ENCODE results near the gene CFAP58. TPM values are rescaled to one million over a fixed set of nuclear protein-coding genes. Genes with fewer than 3 reads are reported as not detected.

Gene CFAP58
- total RNA-seq, 1 experiment from 2014 or later = not detected

GRCh38 chr10:104480797-104481196 is 127.2 kb downstream of the CFAP58 start:
- CTCF ChIA-PET = no interaction called here

GRCh38 chr10:104483582-104483981 is 129.9 kb downstream of the CFAP58 start:
- no peaks in the 10 kb centered on the region for H3K9me3 Mint-ChIP-seq (ENCODE audit: low read depth, unreplicated experiment)
- H3K4me1 Mint-ChIP-seq (ENCODE audit: low read depth, unreplicated experiment) = no peaks in the 10 kb centered on the region
- H3K27me3 Mint-ChIP-seq (ENCODE audit: unreplicated experiment) = peaks cover 68% of the 10 kb centered on the region
- H3K27ac Mint-ChIP-seq (ENCODE audit: unreplicated experiment) = no peak overlapping the region
- CTCF ChIA-PET = no interaction called here
- BruUV-seq (replicated peaks) = no TSS peak
- no peak for DNase-seq
- no peaks in the 10 kb centered on the region for H3K36me3 Mint-ChIP-seq (ENCODE audit: insufficient read depth, unreplicated experiment)
- intact Hi-C loops (cut with micrococcal nuclease; ENCODE audit: unreplicated experiment) = no loop called here
- no peak for TF ChIP-seq CTCF (IDR thresholded peaks at IDR 0.05; ENCODE audit: unreplicated experiment)
- H3K4me3 Mint-ChIP-seq (ENCODE audit: low read depth, unreplicated experiment) = no peak overlapping the region

More at GRCh38 chr10:104480797-104481196, 127.2 kb downstream of the CFAP58 start:
- H3K4me1 Mint-ChIP-seq (ENCODE audit: low read depth, unreplicated experiment) = no peaks in the 10 kb centered on the region
- no peaks in the 10 kb centered on the region for H3K9me3 Mint-ChIP-seq (ENCODE audit: low read depth, unreplicated experiment)
- no peak overlapping the region for H3K4me3 Mint-ChIP-seq (ENCODE audit: low read depth, unreplicated experiment)
- H3K27ac Mint-ChIP-seq (ENCODE audit: unreplicated experiment) = no peak overlapping the region
- H3K36me3 Mint-ChIP-seq (ENCODE audit: insufficient read depth, unreplicated experiment) = no peaks in the 10 kb centered on the region
- no TSS peak for BruUV-seq (replicated peaks)
- no peak for DNase-seq
- no peak for TF ChIP-seq CTCF (IDR thresholded peaks at IDR 0.05; ENCODE audit: unreplicated experiment)
- H3K27me3 Mint-ChIP-seq (ENCODE audit: unreplicated experiment) = peaks cover 72% of the 10 kb centered on the region
- intact Hi-C loops (cut with micrococcal nuclease; ENCODE audit: unreplicated experiment) = no loop called here

GRCh38 chr10:104485632-104486031 is 132.0 kb downstream of the CFAP58 start:
- no TSS peak for BruUV-seq (replicated peaks)
- no peak overlapping the region for H3K27ac Mint-ChIP-seq (ENCODE audit: unreplicated experiment)
- CTCF ChIA-PET = no interaction called here

GRCh38 chr10:104486803-104487202 is 133.2 kb downstream of the CFAP58 start:
- no peak for TF ChIP-seq CTCF (IDR thresholded peaks at IDR 0.05; ENCODE audit: unreplicated experiment)
- Mint-ChIP-seq H3K4me3 (ENCODE audit: low read depth, unreplicated experiment) (no peak overlapping the region), H3K4me1 (ENCODE audit: low read depth, unreplicated experiment) (no peaks in the 10 kb centered on the region), H3K27ac (ENCODE audit: unreplicated experiment) (no peak overlapping the region), H3K9me3 (ENCODE audit: low read depth, unreplicated experiment) (no peaks in the 10 kb centered on the region), H3K36me3 (ENCODE audit: insufficient read depth, unreplicated experiment) (no peaks in the 10 kb centered on the region), H3K27me3 (ENCODE audit: unreplicated experiment) (peaks cover 52% of the 10 kb centered on the region)
- intact Hi-C loops (cut with micrococcal nuclease; ENCODE audit: unreplicated experiment) = no loop called here
- BruUV-seq (replicated peaks) = no TSS peak
- DNase-seq = no peak
- CTCF ChIA-PET = no interaction called here

More at GRCh38 chr10:104485632-104486031, 132.0 kb downstream of the CFAP58 start:
- no peaks in the 10 kb centered on the region for H3K36me3 Mint-ChIP-seq (ENCODE audit: insufficient read depth, unreplicated experiment)
- no peak for DNase-seq
- no peak overlapping the region for H3K4me3 Mint-ChIP-seq (ENCODE audit: low read depth, unreplicated experiment)
- no peak for TF ChIP-seq CTCF (IDR thresholded peaks at IDR 0.05; ENCODE audit: unreplicated experiment)
- peaks cover 64% of the 10 kb centered on the region for H3K27me3 Mint-ChIP-seq (ENCODE audit: unreplicated experiment)
- intact Hi-C loops (cut with micrococcal nuclease; ENCODE audit: unreplicated experiment) = no loop called here
- H3K4me1 Mint-ChIP-seq (ENCODE audit: low read depth, unreplicated experiment) = no peaks in the 10 kb centered on the region
- no peaks in the 10 kb centered on the region for H3K9me3 Mint-ChIP-seq (ENCODE audit: low read depth, unreplicated experiment)

Data from Calu3 (cell line).